ENCODE results near the gene SHB.

DNA sequence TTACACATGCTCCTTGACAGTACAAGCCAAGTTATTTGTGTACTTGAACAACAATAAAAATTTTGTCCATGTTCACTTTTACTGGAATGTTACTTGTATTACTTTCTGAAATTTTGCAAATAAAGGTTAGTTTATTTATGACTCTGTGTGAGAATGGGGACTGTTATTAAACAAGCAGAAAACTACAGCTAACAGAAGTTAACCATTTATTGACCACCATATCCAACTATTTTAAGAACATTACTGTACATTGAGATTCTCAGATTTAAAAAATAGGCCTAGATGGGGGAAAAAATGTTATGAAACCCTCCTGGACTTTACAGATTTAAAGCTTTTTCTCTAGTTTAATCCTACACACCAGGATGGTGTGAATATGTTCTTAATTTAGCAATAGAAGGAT lies 166.9 kb downstream of the SHB start:
- TF ChIP-seq, protein P1, sequence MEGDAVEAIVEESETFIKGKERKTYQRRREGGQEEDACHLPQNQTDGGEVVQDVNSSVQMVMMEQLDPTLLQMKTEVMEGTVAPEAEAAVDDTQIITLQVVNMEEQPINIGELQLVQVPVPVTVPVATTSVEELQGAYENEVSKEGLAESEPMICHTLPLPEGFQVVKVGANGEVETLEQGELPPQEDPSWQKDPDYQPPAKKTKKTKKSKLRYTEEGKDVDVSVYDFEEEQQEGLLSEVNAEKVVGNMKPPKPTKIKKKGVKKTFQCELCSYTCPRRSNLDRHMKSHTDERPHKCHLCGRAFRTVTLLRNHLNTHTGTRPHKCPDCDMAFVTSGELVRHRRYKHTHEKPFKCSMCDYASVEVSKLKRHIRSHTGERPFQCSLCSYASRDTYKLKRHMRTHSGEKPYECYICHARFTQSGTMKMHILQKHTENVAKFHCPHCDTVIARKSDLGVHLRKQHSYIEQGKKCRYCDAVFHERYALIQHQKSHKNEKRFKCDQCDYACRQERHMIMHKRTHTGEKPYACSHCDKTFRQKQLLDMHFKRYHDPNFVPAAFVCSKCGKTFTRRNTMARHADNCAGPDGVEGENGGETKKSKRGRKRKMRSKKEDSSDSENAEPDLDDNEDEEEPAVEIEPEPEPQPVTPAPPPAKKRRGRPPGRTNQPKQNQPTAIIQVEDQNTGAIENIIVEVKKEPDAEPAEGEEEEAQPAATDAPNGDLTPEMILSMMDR (conservative IDR thresholded peaks at IDR 0.05): no peak
- TF ChIP-seq EZH2 (IDR thresholded peaks at IDR 0.05; ENCODE audit: low read depth): no peak
